ENCODE results near the gene SLC66A2. TPM values are rescaled to one million over a fixed set of nuclear protein-coding genes. Genes with fewer than 3 reads are reported as not detected.

Gene SLC66A2
- total RNA-seq, 2 donors from 2014 or later = 16.8 to 19.5 TPM

DNA sequence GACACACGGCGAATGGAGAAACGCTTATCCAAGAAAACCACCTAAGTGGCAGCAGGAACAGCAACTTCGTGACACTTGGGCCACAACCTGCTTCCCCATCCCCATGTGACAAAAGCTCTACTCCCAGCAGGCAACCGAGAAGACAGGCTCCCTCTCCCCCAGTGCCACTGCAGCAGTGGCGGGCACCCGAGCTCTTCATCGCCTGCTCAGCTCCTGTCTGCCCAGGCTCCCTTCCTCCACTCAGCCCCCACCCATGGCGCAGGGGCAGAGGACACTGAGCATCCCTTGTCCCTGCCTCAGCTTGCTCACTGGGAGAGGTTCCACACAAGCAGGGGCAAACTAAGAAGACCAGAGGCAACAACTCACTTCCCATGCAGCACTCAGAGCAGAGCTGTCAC, 22.9 kb downstream of the SLC66A2 start:
- H3K4me3 Mint-ChIP-seq = no peak overlapping the region
- no peak overlapping the region for H3K27ac Mint-ChIP-seq
- peaks cover 59% of the 10 kb centered on the region for H3K36me3 Mint-ChIP-seq (ENCODE audit: low read depth)
- peaks cover 4% of the 10 kb centered on the region for H3K4me1 Mint-ChIP-seq
- H3K27me3 Mint-ChIP-seq = no peaks in the 10 kb centered on the region
- peaks cover 26% of the 10 kb centered on the region for H3K9me3 Mint-ChIP-seq
- no peak for ATAC-seq (replicated peaks)

DNA sequence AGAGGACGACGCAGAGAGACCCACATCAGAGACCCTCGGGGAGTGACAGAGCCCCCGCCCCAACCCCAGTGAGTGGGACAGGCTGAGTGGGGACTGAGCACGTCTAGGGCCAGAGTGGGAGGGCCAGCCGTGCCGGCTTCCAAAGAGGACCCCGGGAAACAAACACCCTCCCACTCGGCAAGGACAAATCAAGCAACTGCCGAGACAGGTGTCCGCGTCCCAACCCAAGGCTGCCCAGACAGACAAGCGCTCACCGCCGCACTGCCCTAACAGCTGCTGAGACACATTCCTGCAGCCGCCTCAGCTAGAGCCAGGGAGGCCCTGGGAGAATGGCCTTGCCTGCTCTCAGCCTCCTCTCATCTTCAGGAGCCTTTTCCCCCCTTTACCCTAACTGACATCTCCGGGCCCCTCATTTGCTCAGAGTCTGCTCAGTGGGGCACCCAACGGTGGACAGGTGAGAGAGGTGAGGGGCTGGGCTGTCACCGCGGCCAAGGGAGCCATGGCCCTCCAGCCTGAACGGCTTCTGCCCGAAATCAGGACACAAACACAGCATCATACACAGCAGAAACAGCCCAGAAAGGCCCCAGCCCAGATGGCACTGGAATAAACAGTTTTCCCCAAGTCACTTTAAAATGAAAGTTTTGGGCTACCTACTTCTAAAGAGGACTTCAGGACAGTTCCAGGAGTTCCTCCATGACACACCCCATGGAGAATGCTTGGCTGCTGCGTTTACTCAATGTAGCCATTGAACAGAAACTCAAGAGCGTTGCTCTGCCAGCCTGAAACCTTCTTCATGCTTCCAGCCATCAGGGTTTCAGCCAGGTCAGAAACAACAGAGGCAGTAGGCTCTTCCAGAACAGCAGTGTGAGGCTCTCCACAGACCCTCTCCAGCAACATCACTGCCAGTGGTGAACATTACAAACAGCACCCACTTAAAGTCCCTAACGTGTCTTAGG, 23.6 kb downstream of the SLC66A2 start:
- no peak overlapping the region for H3K27ac Mint-ChIP-seq
- H3K27me3 Mint-ChIP-seq = no peaks in the 10 kb centered on the region
- peaks cover 4% of the 10 kb centered on the region for H3K4me1 Mint-ChIP-seq
- peaks cover 22% of the 10 kb centered on the region for H3K9me3 Mint-ChIP-seq
- no peak for ATAC-seq (replicated peaks)
- H3K4me3 Mint-ChIP-seq = no peak overlapping the region
- H3K36me3 Mint-ChIP-seq (ENCODE audit: low read depth) = peaks cover 57% of the 10 kb centered on the region

GRCh38 chr18:79926715-79927606, 24.5 kb downstream of the SLC66A2 start:
- H3K36me3 Mint-ChIP-seq (ENCODE audit: low read depth) = peaks cover 48% of the 10 kb centered on the region
- H3K27ac Mint-ChIP-seq = no peak overlapping the region
- no peak overlapping the region for H3K4me3 Mint-ChIP-seq
- peaks cover 4% of the 10 kb centered on the region for H3K4me1 Mint-ChIP-seq
- ATAC-seq (replicated peaks) = no peak
- peaks cover 16% of the 10 kb centered on the region for H3K9me3 Mint-ChIP-seq
- H3K27me3 Mint-ChIP-seq = no peaks in the 10 kb centered on the region

GRCh38 chr18:79926306-79926705, 25.1 kb downstream of the SLC66A2 start:
- Mint-ChIP-seq H3K4me3 (no peak overlapping the region), H3K36me3 (ENCODE audit: low read depth) (peaks cover 42% of the 10 kb centered on the region), H3K27ac (no peak overlapping the region), H3K4me1 (peaks cover 4% of the 10 kb centered on the region), H3K27me3 (no peaks in the 10 kb centered on the region), H3K9me3 (peaks cover 14% of the 10 kb centered on the region)
- ATAC-seq (replicated peaks) = no peak

DNA sequence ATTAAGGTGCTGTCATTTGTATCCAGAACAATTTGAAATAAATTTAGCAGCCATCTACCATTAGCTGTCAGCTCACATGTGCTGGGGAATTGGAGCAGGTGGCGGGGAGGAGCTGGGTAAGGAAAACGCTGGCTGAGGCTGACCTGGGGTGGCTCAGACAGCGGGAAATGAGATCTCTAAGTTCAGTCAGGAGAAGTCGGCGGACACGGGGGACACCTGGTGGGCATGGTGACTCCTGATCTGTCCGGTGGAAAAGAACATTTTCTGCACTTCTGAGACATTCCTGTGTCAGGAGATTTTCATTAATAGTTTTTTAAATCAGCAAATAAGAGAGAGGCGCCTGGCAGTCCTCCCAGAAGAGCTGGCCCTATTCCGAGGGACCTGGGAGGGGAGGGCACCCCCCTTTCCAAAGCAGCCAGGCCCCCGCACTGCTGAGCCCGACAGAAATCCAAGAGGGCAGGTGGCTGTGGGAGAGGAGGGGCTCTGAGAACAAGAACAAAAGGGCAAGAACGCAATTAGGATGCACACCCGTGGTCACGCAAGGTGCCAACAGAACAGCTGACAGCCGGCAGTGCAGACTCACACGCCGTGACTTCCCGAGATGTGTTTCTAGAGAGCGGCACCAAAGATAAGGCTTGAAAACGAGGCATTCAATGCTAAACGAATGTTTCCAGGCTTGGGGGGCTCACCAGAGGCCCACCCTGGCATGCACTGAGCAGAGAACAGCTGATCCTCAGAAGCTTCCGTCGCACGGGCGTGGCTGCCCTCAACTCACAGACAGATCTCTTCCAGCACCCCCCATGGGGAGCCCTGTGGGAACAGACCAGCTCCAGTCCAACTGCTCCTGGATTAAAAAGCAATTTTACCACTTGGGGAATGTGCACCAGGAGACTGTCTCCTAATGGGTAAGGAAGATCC, 26.4 kb downstream of the SLC66A2 start:
- Mint-ChIP-seq H3K27ac (no peak overlapping the region), H3K9me3 (peaks cover 11% of the 10 kb centered on the region), H3K27me3 (no peaks in the 10 kb centered on the region), H3K4me1 (peaks cover 4% of the 10 kb centered on the region), H3K4me3 (no peak overlapping the region), H3K36me3 (ENCODE audit: low read depth) (peaks cover 34% of the 10 kb centered on the region)
- no peak for ATAC-seq (replicated peaks)

DNA sequence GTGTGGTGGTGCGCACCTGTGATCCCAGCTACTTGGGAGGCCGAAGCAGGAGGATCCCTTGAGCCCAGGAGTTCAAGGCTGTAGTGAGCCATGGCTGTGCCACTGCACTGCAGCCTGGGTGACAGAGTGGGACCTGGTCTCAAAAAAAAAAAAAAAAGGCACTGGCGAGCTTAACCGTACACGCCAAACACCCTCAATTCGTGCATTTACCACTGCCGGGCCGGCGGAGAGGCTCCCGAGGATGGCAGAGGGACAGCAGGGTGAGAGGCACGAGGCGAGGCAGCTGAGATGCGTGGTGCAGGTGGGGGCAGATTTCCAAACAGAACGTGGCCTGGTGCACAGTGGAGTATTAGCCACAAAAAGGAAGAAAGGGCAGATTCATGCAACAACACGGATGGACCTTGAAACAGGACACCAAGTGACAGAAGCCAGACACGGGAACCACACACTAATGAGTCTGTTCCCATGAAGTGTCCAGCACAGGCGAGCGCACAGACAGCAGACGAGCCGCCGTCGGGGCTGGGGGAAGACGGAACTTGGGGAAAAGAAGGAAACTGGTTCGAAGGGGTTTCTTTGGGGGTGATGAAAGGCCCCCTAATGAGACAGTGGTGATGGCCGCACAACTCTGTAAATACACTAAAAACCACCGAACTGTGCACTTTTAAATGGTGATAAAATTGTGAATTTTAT, 27.4 kb downstream of the SLC66A2 start:
- Mint-ChIP-seq H3K36me3 (ENCODE audit: low read depth) (peaks cover 23% of the 10 kb centered on the region), H3K4me1 (peaks cover 2% of the 10 kb centered on the region), H3K4me3 (no peak overlapping the region), H3K27me3 (no peaks in the 10 kb centered on the region), H3K9me3 (peaks cover 3% of the 10 kb centered on the region), H3K27ac (no peak overlapping the region)
- ATAC-seq (replicated peaks) = no peak

DNA sequence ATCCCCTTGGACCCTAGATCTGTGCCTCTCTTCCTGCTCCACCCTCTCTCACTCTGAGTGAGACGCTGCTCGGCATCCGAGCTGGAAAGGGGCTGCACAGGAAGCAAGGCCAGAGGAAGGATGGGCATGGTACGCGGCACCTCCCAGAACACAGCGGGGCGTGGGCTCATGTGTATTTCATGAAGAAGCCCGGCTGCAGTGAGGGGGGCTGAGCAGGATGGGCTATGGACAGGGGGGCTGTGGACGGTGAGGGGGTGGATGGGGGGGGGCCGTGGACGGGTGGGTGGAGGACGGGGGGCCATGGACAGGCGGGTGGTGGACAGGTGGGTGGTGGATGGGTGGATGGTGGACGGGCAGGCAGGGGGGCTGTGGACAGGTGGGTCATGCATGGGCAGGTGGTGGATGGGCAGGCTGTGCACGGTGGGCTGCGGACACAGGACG, 28.5 kb downstream of the SLC66A2 start:
- ATAC-seq (replicated peaks) = no peak
- Mint-ChIP-seq H3K4me3 (no peak overlapping the region), H3K9me3 (no peaks in the 10 kb centered on the region), H3K27me3 (no peaks in the 10 kb centered on the region), H3K27ac (no peak overlapping the region), H3K4me1 (no peaks in the 10 kb centered on the region), H3K36me3 (ENCODE audit: low read depth) (peaks cover 16% of the 10 kb centered on the region)

DNA sequence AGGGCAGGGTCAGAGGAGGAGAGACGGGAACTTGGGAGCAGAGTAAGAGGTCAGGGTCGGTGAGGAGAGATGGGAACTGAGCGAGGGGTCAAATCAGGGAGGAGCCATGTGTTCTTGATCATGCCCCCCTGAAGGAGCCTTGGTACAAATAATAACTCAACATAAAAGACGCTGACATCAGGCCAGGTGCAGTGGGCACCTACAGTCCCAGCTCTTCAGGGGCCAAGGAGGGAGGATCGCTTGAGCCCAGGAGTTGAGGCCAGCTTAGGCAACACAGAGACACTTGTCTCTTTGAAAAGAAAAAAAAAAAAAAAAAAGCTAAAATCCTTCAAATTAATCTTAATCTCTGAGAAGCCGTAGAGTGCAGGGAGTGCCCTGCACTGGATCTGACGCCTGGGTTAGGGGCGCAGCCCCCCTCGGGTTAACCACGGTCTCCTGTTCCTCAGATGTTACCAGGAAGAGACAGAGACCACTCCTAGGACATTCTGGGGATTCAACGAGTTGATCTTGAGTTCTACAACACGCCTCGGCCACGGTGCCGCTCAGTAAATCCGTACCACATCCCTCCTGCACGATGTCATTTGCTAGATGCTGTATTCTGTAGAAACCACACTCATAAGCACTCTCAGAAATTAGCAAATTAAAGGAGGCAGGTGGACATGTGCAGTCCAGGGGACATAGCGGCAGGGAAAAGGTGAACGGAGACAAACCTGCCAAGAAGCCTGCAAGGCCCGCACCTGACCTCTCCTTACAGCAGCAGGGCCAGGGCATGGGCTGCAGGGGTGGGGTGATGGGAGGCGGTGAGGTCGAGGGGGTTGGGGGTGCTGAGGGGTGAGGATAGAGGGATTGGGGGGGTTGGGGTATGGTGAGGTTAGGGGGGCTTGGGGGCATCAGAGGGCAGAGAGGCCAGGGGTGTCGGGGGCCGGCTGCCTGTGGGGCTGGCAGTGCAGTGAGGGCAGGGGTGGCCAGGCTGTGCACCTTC, 29.2 kb downstream of the SLC66A2 start:
- Mint-ChIP-seq H3K27me3 (no peaks in the 10 kb centered on the region), H3K4me1 (no peaks in the 10 kb centered on the region), H3K4me3 (no peak overlapping the region), H3K27ac (no peak overlapping the region), H3K36me3 (ENCODE audit: low read depth) (peaks cover 17% of the 10 kb centered on the region), H3K9me3 (no peaks in the 10 kb centered on the region)
- no peak for ATAC-seq (replicated peaks)

DNA sequence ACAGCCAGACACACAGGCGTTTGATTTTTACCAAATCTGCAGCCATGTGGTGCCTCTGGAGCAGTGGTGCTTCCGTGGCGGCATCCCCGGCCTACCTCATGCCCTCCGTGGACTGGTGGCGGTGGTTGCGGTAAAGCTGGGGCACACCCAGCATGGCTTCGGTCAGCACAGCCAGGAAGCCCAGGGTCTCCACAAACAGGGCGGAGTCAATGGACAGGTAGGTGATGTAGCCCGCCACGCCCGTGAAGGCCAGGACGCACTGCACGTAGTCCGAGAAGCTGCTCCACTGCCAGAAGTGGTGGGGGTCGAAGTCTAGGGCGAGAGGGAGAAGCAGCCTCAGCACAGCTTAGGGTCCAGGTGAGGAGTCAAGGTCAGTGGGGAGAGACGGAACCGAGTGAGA, 32.4 kb downstream of the SLC66A2 start:
- H3K9me3 Mint-ChIP-seq = no peaks in the 10 kb centered on the region
- ATAC-seq (replicated peaks) = no peak
- no peaks in the 10 kb centered on the region for H3K27me3 Mint-ChIP-seq
- H3K36me3 Mint-ChIP-seq (ENCODE audit: low read depth) = peaks cover 16% of the 10 kb centered on the region
- no peaks in the 10 kb centered on the region for H3K4me1 Mint-ChIP-seq
- no peak overlapping the region for H3K27ac Mint-ChIP-seq
- H3K4me3 Mint-ChIP-seq = no peak overlapping the region

DNA sequence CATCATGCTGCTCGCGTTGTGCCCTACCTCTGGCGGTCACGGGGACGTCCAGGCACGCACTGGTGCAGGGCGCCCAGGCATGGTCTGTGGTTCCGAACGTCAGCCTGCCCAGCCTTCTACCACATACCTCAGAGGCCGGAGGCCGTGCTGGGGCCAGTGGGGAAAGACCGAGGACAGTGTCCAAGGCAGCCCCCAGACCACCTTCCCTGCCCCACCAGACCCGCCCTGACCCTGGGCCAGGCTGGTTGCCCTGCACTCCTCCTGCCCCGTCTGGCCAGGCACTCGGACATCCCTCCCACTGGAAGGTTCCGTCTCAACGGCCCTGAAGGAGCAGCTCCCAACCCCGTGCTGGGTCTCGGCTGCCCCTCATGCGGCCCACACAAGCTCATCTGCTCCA, 32.8 kb downstream of the SLC66A2 start:
- H3K9me3 Mint-ChIP-seq = no peaks in the 10 kb centered on the region
- H3K4me1 Mint-ChIP-seq = no peaks in the 10 kb centered on the region
- no peaks in the 10 kb centered on the region for H3K27me3 Mint-ChIP-seq
- no peak overlapping the region for H3K4me3 Mint-ChIP-seq
- no peak overlapping the region for H3K27ac Mint-ChIP-seq
- peaks cover 12% of the 10 kb centered on the region for H3K36me3 Mint-ChIP-seq (ENCODE audit: low read depth)
- no peak for ATAC-seq (replicated peaks)

GRCh38 chr18:79917853-79918614, 33.4 kb downstream of the SLC66A2 start:
- Mint-ChIP-seq H3K27ac (no peak overlapping the region), H3K27me3 (no peaks in the 10 kb centered on the region), H3K36me3 (ENCODE audit: low read depth) (peaks cover 12% of the 10 kb centered on the region), H3K9me3 (no peaks in the 10 kb centered on the region), H3K4me3 (no peak overlapping the region), H3K4me1 (no peaks in the 10 kb centered on the region)
- no peak for ATAC-seq (replicated peaks)

DNA sequence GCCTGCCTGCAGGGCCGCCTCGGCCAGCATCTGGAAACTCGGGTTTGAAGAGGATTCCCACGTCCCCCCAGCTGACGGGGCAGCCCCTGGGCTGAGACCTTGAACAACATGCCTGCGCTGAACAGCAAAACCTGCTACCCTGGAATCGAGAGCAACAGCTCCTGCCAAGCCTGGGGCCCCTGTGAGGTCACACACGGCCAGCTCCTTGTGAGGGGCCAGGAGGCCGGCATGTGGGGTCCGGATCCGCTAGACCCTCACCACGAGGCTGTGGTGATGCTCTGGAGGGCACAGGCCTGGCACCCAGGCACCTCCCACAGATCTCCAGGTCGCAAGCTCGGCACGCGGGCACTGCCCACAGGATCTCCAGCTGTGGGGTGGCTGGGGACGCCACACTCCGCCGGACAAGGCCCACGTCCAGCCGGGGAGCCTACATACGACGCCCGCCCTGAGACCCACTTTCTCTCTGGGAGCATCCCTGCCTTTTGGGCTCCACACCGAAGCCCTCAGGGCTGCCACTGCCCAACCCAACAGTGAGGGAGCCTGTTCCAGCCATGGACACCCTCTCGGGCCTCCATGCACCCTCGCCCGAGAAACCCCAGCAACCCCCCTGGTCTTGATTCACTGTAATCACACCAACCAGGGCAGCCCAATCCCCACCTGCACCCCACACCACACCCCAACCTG, 34.1 kb downstream of the SLC66A2 start:
- Mint-ChIP-seq H3K27ac (no peak overlapping the region), H3K9me3 (no peaks in the 10 kb centered on the region), H3K4me1 (no peaks in the 10 kb centered on the region), H3K4me3 (no peak overlapping the region), H3K27me3 (no peaks in the 10 kb centered on the region), H3K36me3 (ENCODE audit: low read depth) (peaks cover 12% of the 10 kb centered on the region)
- ATAC-seq (replicated peaks) = no peak

Measured in activated T-helper 17 cell treated with anti-CD3 and anti-CD28 coated beads, Interleukin-2, amount 50 U/mL, for 72 hours (primary cell).